ENCODE data around the gene MPPED1. TPM values are rescaled to one million over a fixed set of nuclear protein-coding genes. Genes with fewer than 3 reads are reported as not detected.

Gene MPPED1
- total and polyA plus RNA-seq, 2 of the 13 experiments (the other 11 are each of a cell fraction or from before 2014, with no cell fraction given): 0.77 TPM; not detected in 1

DNA sequence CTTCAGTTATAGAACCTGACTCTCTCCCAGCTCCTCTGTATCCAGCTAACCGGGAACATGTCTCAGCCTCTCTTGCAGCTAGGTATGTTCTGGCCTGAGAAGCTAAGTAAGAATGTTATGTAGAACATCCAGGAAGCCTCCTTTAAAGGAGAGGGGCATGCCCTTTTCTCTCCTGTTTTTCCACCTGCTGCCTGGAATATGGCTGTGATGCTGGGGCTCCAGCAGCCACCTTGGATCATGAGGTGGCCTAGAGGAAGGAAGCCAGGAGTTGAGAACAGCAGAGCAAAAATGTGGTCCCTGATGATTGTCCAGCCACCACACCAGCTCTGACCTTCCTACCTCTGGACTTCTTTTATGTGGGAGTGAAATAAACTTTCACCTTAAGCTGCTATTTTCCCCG is 117.6 kb downstream of the MPPED1 start:
- ATAC-seq (no peak), FAIRE-seq (no peak), DNase-seq (ENCODE audit: low spot score) (no peak)
- Histone ChIP-seq H3K27ac (ENCODE audit: extremely low read length, insufficient read depth, low read length) (no peak overlapping the region), H3K4me2 (ENCODE audit: low read depth, low read length) (no peak overlapping the region), H3K4me3 (replicated peaks in 1 of 3; ENCODE audit: insufficient read depth in 1 of 3, low read depth in 2 of 3, low read length in 3 of 3) (no peak overlapping the region), H3K4me1 (ENCODE audit: insufficient read depth, low read length) (no peaks in the 10 kb centered on the region), H3K9ac (ENCODE audit: insufficient read depth, low read depth, low read length) (no peak overlapping the region), H3K27me3 (ENCODE audit: control insufficient read depth in 1 of 2, insufficient read depth in 2 of 2, low read length in 2 of 2) (peaks cover 1 to 39% of the 10 kb centered on the region in 2 experiments; a peak in 2 of 5 replicates), H3K36me3 (replicated peaks in 1 of 2; ENCODE audit: control insufficient read depth in 1 of 2, insufficient read depth in 2 of 2, low read length in 2 of 2) (no peaks in the 10 kb centered on the region), H3K9me3 (ENCODE audit: low read length) (no peaks in the 10 kb centered on the region), H2AFZ (ENCODE audit: low read length) (no peak overlapping the region), H4K20me1 (ENCODE audit: insufficient read depth, low read length) (no peaks in the 10 kb centered on the region), H3K79me2 (ENCODE audit: insufficient read depth, low read length) (no peaks in the 10 kb centered on the region)
- CTCF ChIA-PET (ENCODE audit: low intra/inter-chr PET ratio, low total read pairs): no interaction called here
- WGBS (ENCODE audit: low lambda C conversion rate): 9% methylated on average over 2 of the region's 2 CpGs
- POLR2A ChIA-PET: no interaction called here
- intact Hi-C loops (cut with micrococcal nuclease; ENCODE audit: unreplicated experiment): no loop called here
- TF ChIP-seq SMAD1 (CRISPR knock-in tag; IDR thresholded peaks at IDR 0.05; ENCODE audit: borderline replicate concordance, low read depth) (no peak), PLSCR1 (CRISPR knock-in tag; IDR thresholded peaks at IDR 0.05; ENCODE audit: borderline replicate concordance) (no peak), ZNF317 (CRISPR knock-in tag; IDR thresholded peaks at IDR 0.05) (no peak), ZC3H13 (CRISPR knock-in tag; IDR thresholded peaks at IDR 0.05) (no peak), ZBTB21 (CRISPR knock-in tag; IDR thresholded peaks at IDR 0.05) (no peak), ZNF329 (CRISPR knock-in tag; IDR thresholded peaks at IDR 0.05; ENCODE audit: low read depth) (no peak), ZNF543 (CRISPR knock-in tag; IDR thresholded peaks at IDR 0.05) (no peak)
- TF ChIP-seq, protein P1, sequence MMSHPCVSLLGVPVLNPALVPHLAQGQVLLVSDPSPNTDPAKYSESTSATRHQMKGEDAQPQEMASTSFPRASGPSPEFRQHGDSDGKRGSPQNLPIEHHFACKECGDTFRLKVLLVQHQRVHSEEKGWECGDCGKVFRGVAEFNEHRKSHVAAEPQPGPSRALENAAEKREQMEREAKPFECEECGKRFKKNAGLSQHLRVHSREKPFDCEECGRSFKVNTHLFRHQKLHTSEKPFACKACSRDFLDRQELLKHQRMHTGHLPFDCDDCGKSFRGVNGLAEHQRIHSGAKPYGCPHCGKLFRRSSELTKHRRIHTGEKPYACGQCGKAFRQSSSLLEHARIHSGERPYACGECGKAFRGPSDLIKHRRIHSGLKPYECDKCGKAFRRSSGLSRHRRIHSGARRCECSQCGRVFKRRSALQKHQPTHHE (CRISPR knock-in tag; IDR thresholded peaks at IDR 0.05; ENCODE audit: borderline replicate concordance): no peak
- TF ChIP-seq, protein P2, sequence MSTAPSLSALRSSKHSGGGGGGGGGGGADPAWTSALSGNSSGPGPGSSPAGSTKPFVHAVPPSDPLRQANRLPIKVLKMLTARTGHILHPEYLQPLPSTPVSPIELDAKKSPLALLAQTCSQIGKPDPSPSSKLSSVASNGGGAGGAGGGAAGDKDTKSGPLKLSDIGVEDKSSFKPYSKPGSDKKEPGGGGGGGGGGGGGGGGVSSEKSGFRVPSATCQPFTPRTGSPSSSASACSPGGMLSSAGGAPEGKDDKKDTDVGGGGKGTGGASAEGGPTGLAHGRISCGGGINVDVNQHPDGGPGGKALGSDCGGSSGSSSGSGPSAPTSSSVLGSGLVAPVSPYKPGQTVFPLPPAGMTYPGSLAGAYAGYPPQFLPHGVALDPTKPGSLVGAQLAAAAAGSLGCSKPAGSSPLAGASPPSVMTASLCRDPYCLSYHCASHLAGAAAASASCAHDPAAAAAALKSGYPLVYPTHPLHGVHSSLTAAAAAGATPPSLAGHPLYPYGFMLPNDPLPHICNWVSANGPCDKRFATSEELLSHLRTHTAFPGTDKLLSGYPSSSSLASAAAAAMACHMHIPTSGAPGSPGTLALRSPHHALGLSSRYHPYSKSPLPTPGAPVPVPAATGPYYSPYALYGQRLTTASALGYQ (CRISPR knock-in tag; IDR thresholded peaks at IDR 0.05): no peak
- TF ChIP-seq, protein P3, sequence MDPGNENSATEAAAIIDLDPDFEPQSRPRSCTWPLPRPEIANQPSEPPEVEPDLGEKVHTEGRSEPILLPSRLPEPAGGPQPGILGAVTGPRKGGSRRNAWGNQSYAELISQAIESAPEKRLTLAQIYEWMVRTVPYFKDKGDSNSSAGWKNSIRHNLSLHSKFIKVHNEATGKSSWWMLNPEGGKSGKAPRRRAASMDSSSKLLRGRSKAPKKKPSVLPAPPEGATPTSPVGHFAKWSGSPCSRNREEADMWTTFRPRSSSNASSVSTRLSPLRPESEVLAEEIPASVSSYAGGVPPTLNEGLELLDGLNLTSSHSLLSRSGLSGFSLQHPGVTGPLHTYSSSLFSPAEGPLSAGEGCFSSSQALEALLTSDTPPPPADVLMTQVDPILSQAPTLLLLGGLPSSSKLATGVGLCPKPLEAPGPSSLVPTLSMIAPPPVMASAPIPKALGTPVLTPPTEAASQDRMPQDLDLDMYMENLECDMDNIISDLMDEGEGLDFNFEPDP (CRISPR knock-in tag; conservative IDR thresholded peaks at IDR 0.05): no peak
- no TSS peak for BruUV-seq (replicated peaks)
- in situ Hi-C loops (cut with HindIII; ENCODE audit: extremely low pct_ligation_motif_present, low pct_unique_long_range_greater_than_20kb): no loop called here
